Fibroblast of skin of right quadriceps (primary cell): Measurements from ENCODE around the gene RSPRY1.
A peak's percentile ranks its signal among the peaks of the same experiment; 100 is the strongest.
"Not testable (repeated sequence)": the region's sequence is repeated elsewhere in the genome, so short reads cannot be mapped to it uniquely, and the experiment has no call there.

Source experiments
- DNase-seq: peaks from one replicate; pipeline ENCODE4 v3.0.0-alpha.2; 2013

The RSPRY1 gene

DNA sequence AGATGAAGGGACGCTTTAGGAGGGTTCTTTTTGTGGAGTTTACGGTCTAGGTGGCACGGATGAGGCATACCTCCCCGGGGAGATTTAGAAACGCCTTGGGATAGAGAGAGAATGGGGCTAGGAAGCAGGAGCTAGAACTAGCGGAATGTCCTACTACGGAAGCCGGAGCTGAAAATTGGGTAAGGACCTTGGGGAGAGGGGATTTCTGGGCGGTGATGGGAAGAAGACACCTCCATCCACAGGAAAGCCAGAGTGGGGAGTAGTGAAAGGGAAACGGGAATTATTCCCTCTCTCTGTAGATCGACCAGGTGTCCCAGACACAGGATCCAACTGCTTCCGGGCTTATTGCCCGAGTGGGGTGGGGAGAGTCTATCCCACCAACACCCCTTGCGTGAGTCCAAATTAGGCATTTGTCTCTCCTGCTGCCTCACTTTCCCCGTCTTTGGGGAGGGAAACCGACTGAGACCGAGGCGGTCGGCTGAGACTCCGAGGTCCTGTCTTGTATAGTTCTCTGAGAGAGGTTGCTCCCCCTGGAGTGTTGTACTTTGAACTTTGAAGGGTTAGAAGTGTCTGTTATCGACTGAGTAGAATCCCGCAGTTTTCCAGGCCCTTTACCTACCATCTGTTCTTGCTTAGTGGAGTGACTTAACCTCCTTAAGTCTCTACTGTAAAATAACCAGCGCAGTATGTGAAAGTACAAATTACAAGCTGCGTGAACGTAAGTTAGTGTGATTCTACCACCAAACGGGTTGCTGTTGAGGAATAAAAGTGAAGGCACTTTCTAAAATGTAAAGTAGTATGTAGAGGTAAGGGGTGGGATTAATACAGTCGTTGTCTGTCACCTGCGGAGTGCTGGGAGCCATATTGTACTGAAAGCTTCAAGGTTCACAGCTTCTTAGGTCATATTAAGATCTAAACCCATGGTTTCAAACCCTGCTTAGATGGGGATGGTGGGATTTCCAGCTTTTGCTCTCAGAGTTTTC, 1.0 kb downstream of the RSPRY1 start:
- no peak for DNase-seq

- DNase-seq: not testable (repeated sequence)
Observed at GRCh38 chr16:57187902-57188710, 2.0 kb downstream of the RSPRY1 start.

DNA sequence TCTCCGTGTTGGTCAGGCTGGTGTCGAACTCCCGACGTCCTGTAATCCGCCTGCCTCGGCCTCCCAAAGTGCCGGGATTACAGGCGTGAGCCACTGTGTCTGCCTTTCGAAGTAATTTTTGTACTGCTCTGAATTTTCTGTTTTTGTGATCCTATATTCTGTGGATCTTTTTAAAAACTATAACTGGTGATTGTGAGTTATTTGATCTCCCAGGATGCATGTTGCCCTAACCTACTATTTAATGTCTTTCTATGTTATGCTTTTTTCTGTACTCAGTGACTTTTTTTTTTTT, 2.5 kb downstream of the RSPRY1 start:
- DNase-seq: no peak

DNA sequence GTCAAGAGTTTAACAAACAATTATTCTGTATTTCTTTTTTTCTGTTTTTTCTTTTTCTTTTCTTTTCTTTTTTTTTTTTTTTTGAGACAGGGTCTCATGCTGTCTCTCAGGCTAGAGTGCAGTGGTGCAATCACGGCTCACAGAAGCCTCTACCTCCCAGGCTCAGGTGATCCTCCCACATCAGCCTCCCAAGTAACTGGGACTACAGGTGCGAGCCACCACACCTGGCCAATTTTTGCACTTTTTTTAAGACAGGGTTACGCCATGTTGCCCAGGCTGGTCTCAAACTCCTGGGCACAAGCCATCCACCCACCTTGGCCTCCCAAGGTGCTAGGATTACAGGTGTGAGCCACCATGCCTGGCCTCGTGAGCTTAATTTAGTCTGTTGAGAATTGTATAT, 3.4 kb downstream of the RSPRY1 start:
- not testable (repeated sequence) for DNase-seq

GRCh38 chr16:57190136-57190535, 4.0 kb downstream of the RSPRY1 start:
- DNase-seq: no peak

GRCh38 chr16:57191056-57191571, 5.0 kb downstream of the RSPRY1 start:
- DNase-seq: no peak

GRCh38 chr16:57192146-57192545, 6.0 kb downstream of the RSPRY1 start:
- no peak for DNase-seq

GRCh38 chr16:57192720-57193486, 6.8 kb downstream of the RSPRY1 start:
- peak; percentile 70 for DNase-seq

DNA sequence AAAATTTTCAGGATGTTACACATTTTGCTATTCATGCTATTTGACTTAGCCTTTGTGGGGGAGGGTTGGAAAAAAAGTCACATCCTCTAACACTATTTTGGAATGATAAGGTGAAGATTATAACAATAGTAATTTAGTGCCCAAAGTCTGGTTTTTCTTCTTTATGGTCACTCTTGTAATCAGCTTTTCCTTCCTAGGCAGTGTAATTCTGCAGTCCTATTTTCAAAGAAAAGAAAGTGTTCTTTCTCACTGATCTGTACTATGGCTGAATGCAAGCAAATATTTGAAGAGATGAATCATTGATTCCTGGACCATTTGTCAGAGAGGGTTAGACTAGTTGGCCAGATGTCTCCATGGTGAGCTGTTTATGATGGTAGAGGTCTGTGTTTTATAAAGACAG, 8.4 kb downstream of the RSPRY1 start:
- DNase-seq: peak; percentile 93

DNA sequence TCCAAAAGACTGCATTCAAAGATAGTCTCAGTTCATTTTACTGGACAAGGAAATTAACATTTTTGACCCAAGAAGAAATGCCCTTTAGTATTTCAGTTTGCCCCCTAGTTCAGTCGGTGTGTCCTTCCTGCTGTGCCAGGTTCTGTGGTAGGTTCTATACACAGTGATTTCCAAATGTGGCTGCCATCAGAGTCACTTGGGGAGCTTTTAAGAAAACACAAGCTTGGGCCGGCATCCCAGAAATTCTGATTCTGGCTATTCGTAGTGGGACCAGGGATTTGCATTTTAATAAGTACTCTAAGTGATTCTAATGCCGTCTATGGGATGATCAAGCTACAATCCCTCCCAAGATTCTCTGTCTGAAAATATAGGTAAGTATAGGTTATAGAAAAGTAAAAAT, 10.2 kb downstream of the RSPRY1 start:
- DNase-seq: no peak

GRCh38 chr16:57196753-57197152, 10.6 kb downstream of the RSPRY1 start:
- no peak for DNase-seq

- DNase-seq: not testable (repeated sequence)
Observed at GRCh38 chr16:57200321-57200720, 14.2 kb downstream of the RSPRY1 start.

DNA sequence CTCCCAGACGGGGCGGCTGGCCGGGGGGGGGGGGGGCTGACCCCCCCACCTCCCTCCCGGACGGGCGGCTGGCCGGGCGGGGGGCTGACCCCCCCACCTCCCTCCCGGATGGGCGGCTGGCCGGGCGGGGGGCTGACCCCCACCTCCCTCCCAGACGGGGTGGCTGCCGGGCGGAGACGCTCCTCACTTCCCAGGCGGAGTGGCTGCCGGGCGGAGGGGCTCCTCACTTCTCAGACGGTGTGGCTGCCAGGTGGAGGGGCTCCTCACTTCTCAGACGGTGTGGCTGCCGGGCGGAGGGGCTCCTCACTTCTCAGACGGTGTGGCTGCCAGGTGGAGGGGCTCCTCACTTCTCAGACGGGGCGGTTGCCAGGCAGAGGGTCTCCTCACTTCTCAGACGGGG, 14.8 kb downstream of the RSPRY1 start:
- not testable (repeated sequence) for DNase-seq

- DNase-seq: no peak
Observed at GRCh38 chr16:57202095-57202886, 16.2 kb downstream of the RSPRY1 start.

DNA sequence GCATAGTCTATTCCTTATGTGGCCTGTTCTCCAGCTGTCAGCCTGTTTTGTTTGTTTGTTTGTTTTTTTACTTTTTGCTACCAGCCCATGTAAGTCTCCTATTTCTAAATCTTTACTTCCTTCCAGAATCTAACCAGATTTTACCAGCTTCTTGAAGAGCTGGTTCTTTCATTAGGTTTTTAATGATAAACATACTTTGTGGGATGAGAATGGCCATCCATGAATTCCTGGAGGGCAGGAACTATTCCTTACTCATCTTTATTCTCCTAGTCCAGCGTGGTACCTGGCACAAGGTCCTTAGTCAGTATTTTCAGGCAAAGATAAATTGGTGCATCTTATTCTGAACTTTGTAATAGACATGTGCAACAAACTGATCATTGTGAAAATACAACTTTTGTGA, 17.3 kb downstream of the RSPRY1 start:
- DNase-seq: no peak

DNA sequence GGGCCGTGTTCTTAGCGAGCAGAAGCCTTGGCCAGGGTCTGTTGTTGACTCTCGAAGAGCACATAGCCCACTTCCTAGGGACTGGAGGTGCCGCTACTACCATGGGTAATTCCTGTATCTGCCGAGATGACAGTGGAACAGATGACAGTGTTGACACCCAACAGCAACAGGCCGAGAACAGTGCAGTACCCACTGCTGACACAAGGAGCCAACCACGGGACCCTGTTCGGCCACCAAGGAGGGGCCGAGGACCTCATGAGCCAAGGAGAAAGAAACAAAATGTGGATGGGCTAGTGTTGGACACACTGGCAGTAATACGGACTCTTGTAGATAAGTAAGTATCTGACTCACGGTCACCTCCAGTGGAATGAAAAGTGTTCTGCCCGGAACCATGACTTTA, 18.5 kb downstream of the RSPRY1 start:
- no peak for DNase-seq

DNA sequence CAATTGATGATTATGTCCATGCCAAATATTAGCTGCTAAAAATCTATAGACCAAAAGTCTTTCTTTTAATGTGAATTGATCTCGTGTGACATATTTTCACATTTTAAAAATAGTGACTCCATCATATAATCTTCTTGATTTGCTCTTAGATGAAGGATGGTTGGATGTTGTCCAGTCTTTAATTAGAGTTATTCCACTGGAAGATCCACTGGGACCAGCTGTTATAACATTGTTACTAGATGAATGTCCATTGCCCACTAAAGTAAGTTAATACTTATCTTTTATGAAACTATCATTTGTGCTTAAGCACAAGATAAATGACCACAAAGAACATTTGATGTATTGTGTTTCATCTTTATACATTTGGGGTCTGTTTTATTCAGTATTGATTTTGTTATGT, 22.8 kb downstream of the RSPRY1 start:
- no peak for DNase-seq

GRCh38 chr16:57209780-57210179, 23.7 kb downstream of the RSPRY1 start:
- no peak for DNase-seq

GRCh38 chr16:57213462-57213861, 27.3 kb downstream of the RSPRY1 start:
- DNase-seq: no peak

DNA sequence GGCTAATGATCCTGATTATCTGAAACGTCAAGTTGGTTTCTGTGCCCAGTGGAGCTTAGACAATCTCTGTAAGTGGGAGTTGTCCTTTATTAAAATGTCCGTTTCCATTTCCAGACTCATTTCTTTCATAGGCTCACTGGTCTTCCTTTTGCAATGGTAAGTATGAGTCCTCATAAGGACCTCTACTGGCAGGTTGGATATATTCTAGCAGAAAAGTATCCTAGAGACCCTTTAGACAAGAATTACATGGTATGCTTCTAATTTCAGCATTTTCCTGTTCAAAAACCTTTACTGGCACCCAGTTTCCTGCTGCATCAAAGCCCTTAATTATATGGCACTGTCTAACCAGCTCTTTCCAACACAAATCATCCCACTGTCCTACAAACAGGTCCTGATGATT, 30.8 kb downstream of the RSPRY1 start:
- no peak for DNase-seq

DNA sequence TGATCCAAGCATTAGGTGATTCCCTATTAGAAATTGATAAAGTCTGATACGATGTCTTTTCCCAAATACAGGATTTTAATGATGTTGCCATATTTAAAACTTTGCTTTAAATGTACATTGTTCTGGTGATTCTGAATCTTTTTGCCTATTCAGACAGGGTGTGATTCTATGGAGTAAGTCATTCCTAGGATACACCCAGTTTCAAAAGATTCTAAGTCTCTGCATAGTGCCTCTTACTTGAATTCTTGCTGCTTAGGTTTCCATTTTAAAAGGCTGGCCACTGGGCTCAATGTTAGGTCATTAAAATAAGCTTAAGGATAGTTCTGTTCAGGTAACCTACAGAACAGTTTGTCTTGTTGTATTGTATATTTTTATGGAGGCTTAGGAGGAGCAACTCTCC, 36.9 kb downstream of the RSPRY1 start:
- DNase-seq: no peak

GRCh38 chr16:57224651-57225335, 38.7 kb downstream of the RSPRY1 start:
- no peak for DNase-seq
